HepG2 (cell line): ENCODE results near the gene GLT1D1. TPM values are rescaled to one million over a fixed set of nuclear protein-coding genes. Genes with fewer than 3 reads are reported as not detected.

Experiments used
- CREBL2 ChIP-seq: sonication (generic); formaldehyde crosslinking; IDR thresholded peaks from 2 replicates; pipeline ENCODE4 v1.8.1; 2023; ENCODE audit warnings: missing genetic modification reagents, mild to moderate bottlenecking, borderline replicate concordance
- DRAP1 ChIP-seq: IDR thresholded peaks from 2 replicates; pipeline ENCODE4 v1.6.1; 2016; ENCODE audit warnings: missing genetic modification reagents, missing compliant biosample characterization
- ELF1 ChIP-seq: sonication (generic); formaldehyde crosslinking; IDR thresholded peaks from 2 replicates; pipeline ENCODE4 v1.4.0; 2020; ENCODE audit warnings: missing genetic modification reagents
- ERF ChIP-seq: IDR thresholded peaks from 2 replicates; pipeline ENCODE4 v1.6.1; 2018; ENCODE audit warnings: missing biosample characterization, missing genetic modification reagents
- FOSL2 ChIP-seq: sonication (generic); formaldehyde crosslinking; IDR thresholded peaks from 2 replicates; pipeline ENCODE4 v1.4.0; 2020; ENCODE audit warnings: missing genetic modification reagents
- HCFC1 ChIP-seq: fragments of 150-350 bp; IDR thresholded peaks from 2 replicates; pipeline ENCODE4 v1.6.1; 2014; ENCODE audit warnings: low read depth, low read length
- LCORL ChIP-seq, 2 experiments: fragments of 450-650 bp in 1 of 2; sonication (generic) in 1 of 2; formaldehyde crosslinking in 1 of 2; IDR thresholded peaks; 2 replicates each; pipeline versions ENCODE4 v1.5.0 to v1.6.1; 2017 to 2020; ENCODE audit warnings: antibody characterized with exemption in 1 of 2, missing genetic modification reagents in 1 of 2
- MAFF ChIP-seq: IDR thresholded peaks from 2 replicates; pipeline ENCODE4 v1.6.1; 2011; ENCODE audit warnings: low read depth, low read length, improper control_type of control experiment
- NBN ChIP-seq: fragments of 450-650 bp; conservative IDR thresholded peaks from 2 replicates; pipeline ENCODE4 v1.6.1; 2017
- PHF5A ChIP-seq: IDR thresholded peaks from one replicate; pipeline ENCODE4 v1.6.1; 2018; ENCODE audit warnings: low read depth, missing genetic modification reagents; ENCODE audit not compliant: unreplicated experiment
- PHF8 ChIP-seq: sonication (generic); formaldehyde crosslinking; IDR thresholded peaks from 2 replicates; pipeline ENCODE4 v1.5.0; 2020; ENCODE audit warnings: missing genetic modification reagents
- PREB ChIP-seq: sonication (generic); formaldehyde crosslinking; IDR thresholded peaks from 2 replicates; pipeline ENCODE4 v1.4.0; 2020; ENCODE audit warnings: missing genetic modification reagents
- RAD51 ChIP-seq: fragments of 450-650 bp; IDR thresholded peaks from 2 replicates; pipeline ENCODE4 v1.6.1; 2016; ENCODE audit warnings: borderline replicate concordance
- RBM22 ChIP-seq: fragments of 200-400 bp; formaldehyde crosslinking; optimal IDR thresholded peaks from 2 replicates; pipeline ENCODE3; 2017; ENCODE audit warnings: mild to moderate bottlenecking, low read length, moderate library complexity
- REXO4 ChIP-seq: sonication (generic); formaldehyde crosslinking; IDR thresholded peaks from 2 replicates; pipeline ENCODE4 v1.8.0; 2022; ENCODE audit warnings: missing genetic modification reagents, mild to moderate bottlenecking, borderline replicate concordance
- RFXAP ChIP-seq: sonication (generic); formaldehyde crosslinking; IDR thresholded peaks from 2 replicates; pipeline ENCODE4 v1.4.0; 2020; ENCODE audit warnings: missing genetic modification reagents, borderline replicate concordance
- TBP ChIP-seq: sonication (generic); formaldehyde crosslinking; IDR thresholded peaks from 2 replicates; pipeline ENCODE4 v1.5.0; 2020; ENCODE audit warnings: missing genetic modification reagents
- TOPORS ChIP-seq: sonication (generic); formaldehyde crosslinking; IDR thresholded peaks from 2 replicates; pipeline ENCODE4 v1.8.0; 2023; ENCODE audit warnings: mild to moderate bottlenecking, missing genetic modification reagents
- XRCC5 ChIP-seq: fragments of 200-400 bp; formaldehyde crosslinking; optimal IDR thresholded peaks from 2 replicates; pipeline ENCODE3; 2017; ENCODE audit warnings: mild to moderate bottlenecking, low read length
- YEATS2 ChIP-seq: sonication (generic); formaldehyde crosslinking; IDR thresholded peaks from 2 replicates; pipeline ENCODE4 v1.4.0; 2020; ENCODE audit warnings: missing genetic modification reagents, borderline replicate concordance
- ZBTB8A ChIP-seq: sonication (generic); formaldehyde crosslinking; IDR thresholded peaks from 2 replicates; pipeline ENCODE4 v1.4.0; 2020; ENCODE audit warnings: mild to moderate bottlenecking, low read depth, missing genetic modification reagents, borderline replicate concordance
- ZNF205 ChIP-seq: IDR thresholded peaks from 2 replicates; pipeline ENCODE4 v1.6.1; 2018; ENCODE audit warnings: missing biosample characterization, missing genetic modification reagents
- ZNF263 ChIP-seq: sonication (generic); formaldehyde crosslinking; IDR thresholded peaks from 2 replicates; pipeline ENCODE4 v1.4.0; 2020; ENCODE audit warnings: missing genetic modification reagents
- ZNF431 ChIP-seq: sonication (generic); formaldehyde crosslinking; IDR thresholded peaks from 2 replicates; pipeline ENCODE4 v1.9.0; 2022; ENCODE audit warnings: missing genetic modification reagents, low read depth, mild to moderate bottlenecking, borderline replicate concordance
- ZNF639 ChIP-seq: conservative IDR thresholded peaks from 2 replicates; pipeline ENCODE4 v1.6.1; 2018; ENCODE audit warnings: missing genetic modification reagents
- ZNF770 ChIP-seq: sonication (generic); formaldehyde crosslinking; IDR thresholded peaks from 2 replicates; pipeline ENCODE4 v1.5.0; 2020; ENCODE audit warnings: mild to moderate bottlenecking, missing genetic modification reagents
- polyA plus RNA-seq, 8 experiments: library from polyadenylated mRNA; depleted of rRNA in 3 of 8; stranded (reverse) in 7 of 8; unstranded in 1 of 8; fragments of >200 nt; fragmentation: Illumina TruSeq in 4 of 8; extraction: Trizol in 4 of 8; gene quantifications; 2 replicates each; pipeline versions ENCODE4 v1.2.1 to v1.2.3, GENCODE V29; 2011 to 2016; ENCODE audit warnings: low read depth in 4 of 8, missing spikeins in 1 of 8, mixed read lengths in 1 of 8; ENCODE audit not compliant: insufficient read depth in 1 of 8
- total RNA-seq, 5 experiments: library from RNA; depleted of rRNA; stranded (reverse); fragments of >200 nt; fragmentation: Illumina TruSeq; extraction: Trizol; gene quantifications; 2 replicates each; pipeline ENCODE4 v1.2.3, GENCODE V29; 2016; ENCODE audit warnings: low read depth in 1 of 5

Gene GLT1D1
- total and polyA plus RNA-seq, 2 of the 13 experiments (the other 11 are each of a cell fraction or from before 2014, with no cell fraction given): 0.09 to 0.17 TPM

GRCh38 chr12:128823916-128824839, 29.1 kb upstream of the GLT1D1 start, which contains the start of gene SLC15A4 (continued):
- TF ChIP-seq YEATS2 (CRISPR knock-in tag): peak; percentile 97
- no peak for TF ChIP-seq REXO4
- peak; percentile 77 for TF ChIP-seq DRAP1 (CRISPR knock-in tag)
- TF ChIP-seq NBN: no peak
- peak; percentile 62; the same call in 1 of the 2 replicates for TF ChIP-seq ZNF205 (CRISPR knock-in tag)
- TF ChIP-seq TOPORS (CRISPR knock-in tag): no peak
- no peak for TF ChIP-seq RAD51
- no peak; the same call in 1 of the 2 replicates for TF ChIP-seq CREBL2 (CRISPR knock-in tag)
- no peak; the same call in 1 of the 2 replicates for TF ChIP-seq ZNF770 (CRISPR knock-in tag)
- no peak for TF ChIP-seq LCORL (IDR thresholded peaks at IDR 0.05)
- TF ChIP-seq LCORL (CRISPR knock-in tag; IDR thresholded peaks at IDR 0.05): no peak
- TF ChIP-seq TBP (CRISPR knock-in tag): no peak
- peak; percentile 69 for TF ChIP-seq ERF (CRISPR knock-in tag)
- no peak for TF ChIP-seq ZNF431 (CRISPR knock-in tag)
- peak; percentile 9; the same call in 1 of the 2 replicates for TF ChIP-seq MAFF
- TF ChIP-seq ELF1 (CRISPR knock-in tag): peak; percentile 81
- TF ChIP-seq ZNF263 (CRISPR knock-in tag): no peak
- TF ChIP-seq XRCC5: peak; percentile 30
- no peak for TF ChIP-seq PREB (CRISPR knock-in tag)
- no peak for TF ChIP-seq ZNF639 (CRISPR knock-in tag)
- peak; percentile 45; the same call in 1 of the 2 replicates for TF ChIP-seq HCFC1
- peak; percentile 28 for TF ChIP-seq PHF5A (CRISPR knock-in tag)
- TF ChIP-seq RFXAP (CRISPR knock-in tag): no peak
- peak; percentile 93 for TF ChIP-seq PHF8 (CRISPR knock-in tag)
- no peak for TF ChIP-seq RBM22
- 0 out of 2 replicates have a peak, but pooled peaks have one; percentile 17 for TF ChIP-seq FOSL2 (CRISPR knock-in tag)
- no peak for TF ChIP-seq ZBTB8A (CRISPR knock-in tag)
